Body of pancreas (tissue), 4 donors: ENCODE data around the gene SH2B2. TPM values are rescaled to one million over a fixed set of nuclear protein-coding genes. Genes with fewer than 3 reads are reported as not detected.
"Not testable (repeated sequence)": the region's sequence is repeated elsewhere in the genome, so short reads cannot be mapped to it uniquely, and the experiment has no call there.

Experiments
- ATAC-seq: fragments of 150-250 bp; one replicate; pipeline ENCODE4 v1.9.1; 2016
- DNase-seq, 4 donors: peaks; one replicate each; pipeline ENCODE4 v3.0.0-alpha.2; 2019
- H3K27ac ChIP-seq, 4 donors: fragments of 200-600 bp; sonication (generic); 1 replicate in 3 of 4; 2 replicates in 1 of 4; pipeline versions ENCODE4 v1.5.1 to v1.6.1; 2016 to 2019; ENCODE audit warnings: mild to moderate bottlenecking in 1 of 4, mixed read lengths in 1 of 4, moderate library complexity in 1 of 4
- H3K27me3 ChIP-seq, 2 donors: fragments of 200-600 bp; sonication (generic); one replicate each; pipeline ENCODE4 v1.6.0; 2016; ENCODE audit warnings: mild to moderate bottlenecking in 1 of 2
- H3K36me3 ChIP-seq, 2 donors: fragments of 200-600 bp; sonication (generic); replicated peaks in 1 of 2; 2 replicates each; pipeline ENCODE4 v1.5.1; 2016; ENCODE audit warnings: low read depth in 2 of 2; ENCODE audit not compliant: insufficient read depth in 1 of 2
- H3K4me1 ChIP-seq: fragments of 200-600 bp; sonication (generic); one replicate; pipeline ENCODE4 v1.6.0; 2016
- H3K4me3 ChIP-seq, 2 donors: fragments of 200-600 bp; sonication (generic); 1 replicate in 1 of 2; 2 replicates in 1 of 2; pipeline ENCODE4 v1.5.1; 2016 to 2019
- H3K9me3 ChIP-seq, 3 donors: fragments of 200-600 bp; sonication (generic); 1 replicate in 2 of 3; 2 replicates in 1 of 3; pipeline ENCODE4 v1.5.1; 2016
- CTCF ChIP-seq, 7 experiments: fragments of 450-650 bp in 4 of 7; fragments of 200-600 bp in 3 of 7; sonication (generic) in 3 of 7; IDR thresholded peaks; one replicate each; pipeline ENCODE4 v1.5.1; 2016 to 2019; ENCODE audit warnings: antibody characterized with exemption in 7 of 7
- POLR2A ChIP-seq, 3 donors: fragments of 450-650 bp; IDR thresholded peaks; one replicate each; pipeline ENCODE4 v1.6.1; 2016; ENCODE audit warnings: antibody characterized with exemption in 3 of 3, mild to moderate bottlenecking in 2 of 3
- WGBS, 2 donors: methylation state at CpG; one replicate each; pipeline ENCODE4 v1.1.5; 2017; 5-methylcytosine and 5-hydroxymethylcytosine counted together
- intact Hi-C: fragments of 100-400 bp; cut with DNase I; formaldehyde crosslinking; loops from one replicate; pipeline ENCODE4 v1.15.1; 2023
- total RNA-seq, 2 donors: library from RNA; depleted of rRNA; stranded (reverse); fragments of >200 nt; gene quantifications; one replicate each; pipeline ENCODE4 v1.1.0, GENCODE V29; 2016

Gene SH2B2
- total RNA-seq, 2 donors from 2014 or later: 1.0 to 6.3 TPM

DNA sequence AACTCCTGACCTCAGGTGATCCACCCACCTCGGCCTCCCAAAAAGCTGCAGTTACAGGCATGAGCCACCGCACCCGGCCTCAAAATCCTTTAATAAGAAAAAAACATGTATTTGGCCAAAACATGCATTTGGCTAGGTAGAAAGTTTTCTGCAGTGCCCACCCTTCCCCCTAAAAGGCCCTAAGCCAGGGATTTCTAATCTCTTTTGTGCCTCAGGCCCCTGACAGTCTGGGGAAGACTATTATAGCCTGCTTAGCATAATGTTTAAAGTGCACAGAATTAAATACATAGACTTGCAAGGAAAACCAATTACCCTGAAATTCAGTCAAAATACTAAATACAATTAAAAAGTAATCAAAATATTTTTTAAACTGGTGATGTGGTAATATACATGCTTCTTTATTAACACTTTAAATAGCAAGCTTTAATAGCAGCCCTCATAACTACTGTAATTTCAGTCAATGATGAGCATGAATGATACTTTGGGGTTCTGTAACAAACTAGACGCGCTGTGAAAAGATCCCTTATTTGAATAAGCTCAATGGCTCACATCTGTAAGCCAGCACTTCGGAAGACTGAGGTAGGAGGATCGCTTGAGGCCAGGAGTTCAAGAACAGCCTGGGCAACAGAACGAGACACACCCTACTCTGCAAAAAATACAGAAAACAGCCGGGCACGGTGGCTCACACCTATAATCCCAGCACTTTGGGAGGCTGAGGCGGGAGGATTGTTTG, 39.7 kb downstream of the SH2B2 start:
- 81 to 89% methylated on average over 10 to 11 of the region's 11 CpGs for WGBS, 2 donors
- H3K4me1 ChIP-seq: no peaks in the 10 kb centered on the region
- ATAC-seq (no peak), DNase-seq (no peak)
- no peak overlapping the region for H3K4me3 ChIP-seq
- no peaks in the 10 kb centered on the region for H3K9me3 ChIP-seq
- intact Hi-C loops: no loop called here
- no peaks in the 10 kb centered on the region for H3K36me3 ChIP-seq
- TF ChIP-seq CTCF (IDR thresholded peaks at IDR 0.05): no peak
- TF ChIP-seq POLR2A (IDR thresholded peaks at IDR 0.05): no peak
- H3K27ac ChIP-seq: no peak overlapping the region
- no peaks in the 10 kb centered on the region for H3K27me3 ChIP-seq

GRCh38 chr7:102327183-102327582, 40.5 kb downstream of the SH2B2 start:
- DNase-seq, H3K27ac ChIP-seq, ATAC-seq, intact Hi-C loops, H3K4me3 ChIP-seq, H3K4me1 ChIP-seq, H3K36me3 ChIP-seq, H3K9me3 ChIP-seq, H3K27me3 ChIP-seq: not testable (repeated sequence)
- 57 to 62% methylated on average over 6 of the region's 6 CpGs for whole genome bisulfite sequencing, 2 donors

DNA sequence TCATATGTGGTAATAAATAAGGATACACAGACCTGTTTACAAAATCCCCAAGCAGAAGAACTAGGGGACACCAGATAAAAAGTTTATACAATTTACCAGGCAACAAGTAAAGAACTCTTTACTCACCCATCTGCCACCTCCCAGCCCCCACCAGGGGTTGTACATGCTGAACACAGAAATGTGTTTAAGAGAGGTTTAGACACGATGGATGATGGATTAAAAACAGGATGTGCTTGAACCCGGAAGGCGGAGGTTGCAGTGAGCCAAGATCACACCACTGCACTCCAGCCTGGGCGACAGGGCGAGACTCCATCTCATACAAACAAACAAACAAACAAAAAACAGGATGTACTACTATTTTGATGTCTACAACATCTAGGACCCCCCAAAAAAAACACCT, 42.2 kb downstream of the SH2B2 start:
- not testable (repeated sequence) for H3K27ac ChIP-seq

GRCh38 chr7:102329366-102329765, 42.7 kb downstream of the SH2B2 start:
- H3K36me3 ChIP-seq, ATAC-seq, H3K27ac ChIP-seq, H3K4me1 ChIP-seq, DNase-seq, H3K4me3 ChIP-seq, H3K9me3 ChIP-seq, intact Hi-C loops, H3K27me3 ChIP-seq: not testable (repeated sequence)
- WGBS, 2 donors: 59 to 73% methylated on average over 6 to 8 of the region's 9 CpGs

More for the DNA sequence above, 42.2 kb downstream of the SH2B2 start:
- H3K36me3 ChIP-seq, ATAC-seq, H3K9me3 ChIP-seq, H3K4me3 ChIP-seq, H3K27me3 ChIP-seq, H3K4me1 ChIP-seq, DNase-seq, intact Hi-C loops: not testable (repeated sequence)
- WGBS, 2 donors: 55% methylated on average over 4 of the region's 5 CpGs; no CpG with 5 or more reads in 1 of the 2 donors

DNA sequence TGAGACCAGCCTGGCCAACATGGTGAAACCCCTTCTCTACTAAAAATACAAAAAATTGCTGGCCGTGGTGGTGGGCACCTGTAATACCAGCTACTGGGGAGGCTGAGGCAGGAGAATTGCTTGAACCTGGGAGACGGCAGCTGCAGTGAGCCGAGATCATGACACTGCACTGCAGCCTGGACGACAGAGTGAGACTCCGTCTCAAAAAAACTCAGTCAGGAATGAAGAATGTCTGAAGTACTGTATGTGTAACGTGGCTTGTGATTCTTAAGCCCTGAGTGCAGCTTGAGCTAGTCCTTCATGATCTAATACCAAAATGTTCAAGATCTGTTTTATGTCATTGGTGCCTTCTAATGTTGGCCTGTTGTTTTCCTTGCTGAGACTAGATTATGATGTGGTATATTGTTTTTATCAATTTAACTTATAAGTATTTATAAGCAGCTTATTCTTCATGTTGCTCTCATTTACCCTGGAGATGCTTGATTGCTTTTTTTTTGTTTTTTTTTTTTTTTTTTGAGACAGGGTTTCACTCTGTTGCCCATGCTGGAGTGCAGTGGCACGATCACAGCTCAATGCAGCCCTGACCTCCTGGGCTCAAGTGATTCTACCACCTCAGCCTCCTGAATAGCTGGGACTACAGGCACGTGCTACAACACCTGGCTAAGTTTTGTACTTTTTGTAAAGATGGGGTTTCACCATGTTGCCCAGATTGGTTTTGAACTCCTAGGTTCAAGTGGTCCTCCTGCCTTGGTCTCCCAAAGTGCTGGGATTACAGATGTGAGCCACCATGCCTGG, 44.2 kb downstream of the SH2B2 start:
- H3K4me3 ChIP-seq, intact Hi-C loops, ATAC-seq, H3K27me3 ChIP-seq, H3K36me3 ChIP-seq, H3K4me1 ChIP-seq, H3K27ac ChIP-seq, DNase-seq, H3K9me3 ChIP-seq: not testable (repeated sequence)
- WGBS, 2 donors: 77 to 79% methylated on average over 8 of the region's 8 CpGs

DNA sequence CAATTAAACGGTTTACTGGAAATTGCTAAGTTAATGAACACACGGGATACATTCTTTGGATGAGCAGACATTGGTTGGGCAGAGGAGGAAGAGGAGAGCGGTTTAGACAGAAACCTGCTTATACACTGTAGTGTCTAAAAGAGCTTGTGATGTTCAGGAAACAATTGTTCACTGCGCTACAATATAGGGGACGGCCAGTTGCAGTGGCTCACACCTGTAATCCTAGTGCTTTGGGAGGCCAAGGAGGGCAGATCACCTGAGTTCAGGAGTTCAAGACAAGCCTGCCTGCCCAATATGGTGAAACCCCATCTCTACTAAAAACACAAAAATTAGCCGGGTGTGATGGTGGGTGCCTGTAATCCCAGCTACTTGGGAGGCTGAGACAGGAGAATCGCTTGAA, 48.9 kb downstream of the SH2B2 start:
- DNase-seq, H3K4me1 ChIP-seq, ATAC-seq, H3K36me3 ChIP-seq, H3K4me3 ChIP-seq, H3K9me3 ChIP-seq, H3K27me3 ChIP-seq, H3K27ac ChIP-seq, intact Hi-C loops: not testable (repeated sequence)
- WGBS, 2 donors: 76 to 82% methylated on average over 7 of the region's 7 CpGs

DNA sequence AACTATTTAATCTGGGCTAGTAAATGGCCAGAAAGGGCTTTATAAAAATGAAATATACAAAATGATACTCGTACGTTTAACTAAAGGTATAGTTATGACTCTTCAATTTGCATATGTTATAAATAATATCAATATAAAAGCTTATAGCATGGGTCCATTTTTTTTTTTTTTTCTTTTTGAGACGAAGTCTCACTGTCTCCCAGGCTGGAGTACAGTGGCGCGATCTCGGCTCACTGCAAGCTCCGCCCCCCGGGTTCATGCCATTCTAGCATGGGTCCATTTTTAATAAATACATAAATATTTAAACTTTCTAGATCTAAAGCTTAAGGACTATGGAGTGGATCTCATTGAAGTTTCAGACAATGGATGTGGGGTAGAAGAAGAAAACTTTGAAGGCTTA, 50.3 kb downstream of the SH2B2 start:
- H3K27me3 ChIP-seq, H3K4me3 ChIP-seq, H3K36me3 ChIP-seq, H3K4me1 ChIP-seq, H3K9me3 ChIP-seq, intact Hi-C loops, H3K27ac ChIP-seq, DNase-seq, ATAC-seq: not testable (repeated sequence)
- WGBS, 2 donors: 71% methylated on average over 5 of the region's 8 CpGs; no CpG with 5 or more reads in 1 of the 2 donors

DNA sequence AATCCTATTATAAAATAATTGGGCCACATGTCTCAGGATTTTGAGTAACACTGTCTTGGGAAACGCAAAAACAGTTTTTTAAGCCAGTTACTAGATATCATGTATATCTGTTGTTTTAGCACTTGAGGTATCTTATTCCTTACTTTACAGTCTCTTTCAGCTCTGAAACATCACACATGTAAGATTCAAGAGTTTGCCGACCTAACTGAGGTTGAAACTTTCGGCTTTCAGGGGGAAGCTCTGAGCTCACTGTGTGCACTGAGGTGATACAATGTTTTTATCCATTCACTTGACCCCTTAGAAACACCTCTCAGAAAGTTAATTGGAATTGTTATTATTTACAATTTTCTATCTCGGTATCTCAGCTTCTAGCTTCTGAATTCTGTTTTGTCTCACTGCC, 50.8 kb downstream of the SH2B2 start:
- H3K4me1 ChIP-seq, DNase-seq, H3K4me3 ChIP-seq, intact Hi-C loops, H3K9me3 ChIP-seq, ATAC-seq, H3K27ac ChIP-seq, H3K27me3 ChIP-seq, H3K36me3 ChIP-seq: not testable (repeated sequence)
- 69 to 78% methylated on average over 4 of the region's 4 CpGs for WGBS, 2 donors

GRCh38 chr7:102340599-102341368, 54.1 kb downstream of the SH2B2 start:
- WGBS, 2 donors: 74 to 86% methylated on average over 4 to 6 of the region's 7 CpGs
- DNase-seq, H3K9me3 ChIP-seq, ATAC-seq, H3K4me1 ChIP-seq, H3K4me3 ChIP-seq, intact Hi-C loops, H3K27ac ChIP-seq, H3K27me3 ChIP-seq, H3K36me3 ChIP-seq: not testable (repeated sequence)

DNA sequence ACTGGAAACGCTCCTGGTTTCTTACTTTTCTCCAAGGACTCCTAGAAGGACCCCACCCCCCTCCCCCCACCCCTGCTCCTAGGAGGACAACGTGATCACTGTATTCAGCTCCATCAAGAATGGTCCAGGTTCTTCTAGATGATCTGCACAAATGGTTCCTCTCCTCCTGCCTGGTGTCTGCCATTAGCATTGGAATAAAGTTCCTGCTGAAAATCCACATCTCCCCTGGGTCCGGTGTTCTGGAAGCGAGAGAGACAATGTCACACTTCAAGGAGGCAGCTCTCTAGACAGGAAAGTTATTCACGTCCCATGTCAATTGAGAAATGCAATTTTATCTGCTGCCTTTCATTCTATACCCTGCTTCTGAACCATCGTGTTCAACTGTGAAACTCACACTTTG, 60.3 kb downstream of the SH2B2 start:
- intact Hi-C loops, H3K36me3 ChIP-seq, DNase-seq, ATAC-seq, H3K4me1 ChIP-seq, H3K4me3 ChIP-seq, H3K9me3 ChIP-seq, H3K27ac ChIP-seq, H3K27me3 ChIP-seq: not testable (repeated sequence)
- WGBS, 2 donors: 56 to 86% methylated on average over 2 of the region's 6 CpGs
